ENCODE measurements around the gene CD33.

The CD33 gene

DNA sequence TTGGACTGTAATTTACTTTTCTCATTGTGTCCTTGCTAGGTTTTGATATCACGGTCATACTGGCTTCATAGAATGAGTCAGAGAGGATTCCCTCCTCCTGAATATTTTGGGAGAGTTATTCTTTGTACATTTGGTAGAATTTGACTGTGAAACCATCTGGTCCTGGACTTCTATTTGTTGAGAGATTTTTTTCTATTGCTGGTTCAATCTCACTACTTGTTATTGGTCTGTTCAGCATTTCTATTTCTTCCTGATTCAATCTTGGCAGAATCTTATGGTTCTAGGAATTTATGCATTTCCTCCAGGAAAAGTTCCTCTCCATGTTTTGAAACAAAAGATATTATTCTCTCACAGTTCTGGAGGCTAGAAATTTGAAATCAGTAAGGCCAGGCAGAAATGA, 4.9 kb upstream of the CD33 start:
- Histone ChIP-seq H3K4me3 (no peak overlapping the region), H3K27ac (no peak overlapping the region), H3K36me3 (ENCODE audit: insufficient read depth, low read length) (no peaks in the 10 kb centered on the region), H3K9ac (ENCODE audit: insufficient read length) (no peak overlapping the region), H3K9me3 (ENCODE audit: low read depth, low read length) (no peaks in the 10 kb centered on the region)
- TF ChIP-seq POLR2AphosphoS5 (IDR thresholded peaks at IDR 0.05; ENCODE audit: borderline replicate concordance, low read depth, low read length), result no peak
- TF ChIP-seq EZH2 (IDR thresholded peaks at IDR 0.05), result no peak
- no peak for TF ChIP-seq FOXP2 (optimal IDR thresholded peaks at IDR 0.05; ENCODE audit: control extremely low read depth, extremely low read length, insufficient read depth)
- DNase-seq (ENCODE audit: low read depth, low spot score), result no peak

DNA sequence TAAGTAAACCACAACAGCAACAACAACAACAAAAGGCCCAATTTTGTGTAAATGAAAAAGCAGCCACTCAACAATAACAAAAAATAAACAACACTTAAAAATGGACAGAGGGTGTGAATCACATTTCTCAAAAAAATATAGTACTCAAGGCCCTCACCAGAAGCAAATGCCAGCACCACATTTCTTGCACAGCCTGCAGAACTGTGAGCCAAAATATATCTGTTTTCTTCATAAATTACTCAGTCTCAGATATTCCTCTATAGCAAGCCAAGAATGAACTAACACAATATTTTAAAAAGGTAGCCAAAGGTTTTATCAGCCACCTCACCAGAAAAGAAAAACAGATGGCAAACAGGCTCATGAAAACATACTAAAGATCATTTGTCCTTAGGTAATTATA, 3.9 kb upstream of the CD33 start:
- H3K9me3 ChIP-seq (ENCODE audit: low read depth, low read length), result no peaks in the 10 kb centered on the region
- H3K27ac ChIP-seq, result no peak overlapping the region
- TF ChIP-seq FOXP2 (optimal IDR thresholded peaks at IDR 0.05; ENCODE audit: control extremely low read depth, extremely low read length, insufficient read depth), result no peak
- TF ChIP-seq POLR2AphosphoS5 (IDR thresholded peaks at IDR 0.05; ENCODE audit: borderline replicate concordance, low read depth, low read length), result no peak
- no peak for TF ChIP-seq EZH2 (IDR thresholded peaks at IDR 0.05)

DNA sequence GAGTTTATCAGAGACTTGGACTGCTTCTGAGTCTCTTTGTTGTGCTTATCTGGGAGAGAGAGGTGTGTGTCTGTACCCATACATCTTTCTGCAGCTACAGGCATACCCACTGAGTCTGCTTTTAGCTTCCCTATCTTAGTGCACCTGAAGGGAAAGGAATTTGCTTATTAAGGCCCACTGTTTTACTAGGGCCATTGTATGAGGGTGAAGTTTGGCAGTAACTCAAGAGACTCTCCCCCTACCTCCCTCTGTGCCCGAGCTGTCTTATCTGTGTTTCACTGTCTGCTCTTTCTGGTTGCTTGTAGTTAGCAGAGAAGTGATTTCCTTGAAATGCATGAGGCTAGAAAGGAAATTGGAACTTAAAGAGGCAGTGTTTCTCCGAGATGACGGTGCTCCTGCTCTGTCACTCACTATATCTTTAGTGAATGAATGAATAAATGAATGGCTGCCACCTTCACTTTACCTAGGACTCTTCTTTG, 678 bp upstream of the CD33 start:
- TF ChIP-seq POLR2AphosphoS5 (IDR thresholded peaks at IDR 0.05; ENCODE audit: borderline replicate concordance, low read depth, low read length) (no peak), EZH2 (IDR thresholded peaks at IDR 0.05) (no peak), FOXP2 (optimal IDR thresholded peaks at IDR 0.05; ENCODE audit: control extremely low read depth, extremely low read length, insufficient read depth) (no peak)
- Histone ChIP-seq H3K9ac (ENCODE audit: insufficient read length) (no peak overlapping the region), H3K4me3 (no peak overlapping the region), H3K9me3 (ENCODE audit: low read depth, low read length) (no peaks in the 10 kb centered on the region), H3K36me3 (ENCODE audit: insufficient read depth, low read length) (no peaks in the 10 kb centered on the region), H3K27ac (no peak overlapping the region)
- DNase-seq (ENCODE audit: low read depth, low spot score), result no peak

More for the DNA sequence above, 3.9 kb upstream of the CD33 start:
- H3K9ac ChIP-seq (ENCODE audit: insufficient read length), result no peak overlapping the region
- DNase-seq (ENCODE audit: low read depth, low spot score), result no peak
- no peaks in the 10 kb centered on the region for H3K36me3 ChIP-seq (ENCODE audit: insufficient read depth, low read length)
- no peak overlapping the region for H3K4me3 ChIP-seq

DNA sequence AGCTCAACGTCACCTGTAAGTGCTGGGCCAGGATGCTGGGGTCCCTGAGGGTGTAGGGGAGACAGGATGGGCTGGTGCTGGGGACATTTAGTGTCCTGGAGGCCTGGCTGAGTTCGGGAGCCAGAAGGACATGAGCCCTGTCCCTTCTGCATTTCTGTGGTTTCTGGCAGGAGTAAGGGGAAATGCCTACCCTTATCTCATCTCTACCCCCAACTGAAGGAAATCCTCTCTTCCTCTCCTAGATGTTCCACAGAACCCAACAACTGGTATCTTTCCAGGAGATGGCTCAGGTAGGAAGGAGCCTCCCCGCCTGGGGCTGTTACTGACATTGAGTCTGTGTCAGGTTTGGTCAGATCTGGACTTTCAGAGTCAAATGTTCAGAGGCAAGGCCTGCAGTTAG, 1.2 kb downstream of the CD33 start:
- H3K9ac ChIP-seq (ENCODE audit: insufficient read length), result no peak overlapping the region
- H3K9me3 ChIP-seq (ENCODE audit: low read depth, low read length), result no peaks in the 10 kb centered on the region
- H3K4me3 ChIP-seq, result no peak overlapping the region
- TF ChIP-seq FOXP2 (optimal IDR thresholded peaks at IDR 0.05; ENCODE audit: control extremely low read depth, extremely low read length, insufficient read depth) (no peak), POLR2AphosphoS5 (IDR thresholded peaks at IDR 0.05; ENCODE audit: borderline replicate concordance, low read depth, low read length) (no peak), EZH2 (IDR thresholded peaks at IDR 0.05) (no peak)
- no peaks in the 10 kb centered on the region for H3K36me3 ChIP-seq (ENCODE audit: insufficient read depth, low read length)
- no peak for DNase-seq (ENCODE audit: low read depth, low spot score)
- no peak overlapping the region for H3K27ac ChIP-seq

DNA sequence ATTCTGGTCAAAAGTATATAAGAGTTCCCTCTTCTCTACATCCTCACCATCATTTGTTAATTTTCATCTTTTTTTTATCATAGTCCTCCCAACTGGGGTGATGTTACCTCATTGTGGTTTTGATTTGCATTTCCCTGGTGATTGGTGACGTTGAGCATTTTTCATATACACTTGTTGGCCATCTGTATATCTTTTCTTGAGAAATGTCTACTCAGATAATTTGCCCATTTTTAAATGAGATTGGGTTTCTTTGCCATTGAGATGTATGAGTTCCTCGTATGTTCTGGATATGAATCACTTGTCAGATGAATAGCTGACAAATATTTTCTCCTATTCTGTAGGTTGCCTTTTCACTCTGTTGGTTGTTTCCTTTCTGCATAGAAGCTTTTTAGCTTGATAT, 2.4 kb downstream of the CD33 start:
- Histone ChIP-seq H3K9ac (ENCODE audit: insufficient read length) (no peak overlapping the region), H3K4me3 (no peak overlapping the region), H3K27ac (no peak overlapping the region), H3K9me3 (ENCODE audit: low read depth, low read length) (no peaks in the 10 kb centered on the region), H3K36me3 (ENCODE audit: insufficient read depth, low read length) (no peaks in the 10 kb centered on the region)
- TF ChIP-seq FOXP2 (optimal IDR thresholded peaks at IDR 0.05; ENCODE audit: control extremely low read depth, extremely low read length, insufficient read depth) (no peak), POLR2AphosphoS5 (IDR thresholded peaks at IDR 0.05; ENCODE audit: borderline replicate concordance, low read depth, low read length) (no peak), EZH2 (IDR thresholded peaks at IDR 0.05) (no peak)
- no peak for DNase-seq (ENCODE audit: low read depth, low spot score)

DNA sequence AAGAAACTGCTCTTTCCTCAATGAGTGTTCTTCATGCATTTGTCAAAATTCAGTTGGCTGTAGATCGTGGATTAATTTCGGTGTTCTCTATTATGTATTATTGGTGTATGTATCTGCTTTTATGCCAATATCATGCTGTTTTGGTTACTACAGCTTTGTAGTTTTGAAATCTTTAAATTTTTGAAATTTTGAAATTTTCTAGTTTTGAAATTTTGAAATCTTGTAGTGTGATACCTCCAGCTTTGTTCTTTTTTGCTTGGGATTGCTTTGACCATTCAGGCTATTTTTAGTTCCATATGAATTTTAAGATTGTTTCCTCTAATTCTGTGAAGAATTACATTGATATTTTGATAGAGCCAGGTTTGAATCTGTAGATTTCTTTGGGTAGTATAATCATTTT, 3.1 kb downstream of the CD33 start:
- DNase-seq (ENCODE audit: low read depth, low spot score), result no peak
- Histone ChIP-seq H3K4me3 (no peak overlapping the region), H3K27ac (no peak overlapping the region), H3K9ac (ENCODE audit: insufficient read length) (no peak overlapping the region), H3K9me3 (ENCODE audit: low read depth, low read length) (no peaks in the 10 kb centered on the region), H3K36me3 (ENCODE audit: insufficient read depth, low read length) (no peaks in the 10 kb centered on the region)
- TF ChIP-seq FOXP2 (optimal IDR thresholded peaks at IDR 0.05; ENCODE audit: control extremely low read depth, extremely low read length, insufficient read depth) (no peak), POLR2AphosphoS5 (IDR thresholded peaks at IDR 0.05; ENCODE audit: borderline replicate concordance, low read depth, low read length) (no peak), EZH2 (IDR thresholded peaks at IDR 0.05) (no peak)

DNA sequence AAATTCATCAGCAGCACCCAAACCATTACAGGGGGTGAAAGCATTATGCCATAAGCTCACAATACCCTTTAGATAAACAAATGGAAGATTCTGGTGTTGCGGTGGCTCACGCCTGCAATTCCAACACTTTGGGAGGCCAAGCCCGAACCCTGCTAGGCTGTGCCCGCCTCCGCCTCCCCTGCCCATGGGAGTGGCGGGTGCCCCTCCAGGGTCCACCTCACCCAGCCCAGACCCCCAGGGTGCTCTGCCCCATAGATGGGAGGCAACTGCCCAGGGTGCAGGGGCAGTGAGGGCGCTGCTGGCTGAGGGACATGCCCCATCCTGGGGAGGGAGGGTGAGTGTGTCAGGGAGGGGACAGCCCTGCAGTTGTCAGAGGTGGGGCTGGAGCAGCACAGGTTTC, 16.0 kb downstream of the CD33 start:
- no peaks in the 10 kb centered on the region for H3K9me3 ChIP-seq (ENCODE audit: low read depth, low read length)
- TF ChIP-seq POLR2AphosphoS5 (IDR thresholded peaks at IDR 0.05; ENCODE audit: borderline replicate concordance, low read depth, low read length) (no peak), EZH2 (IDR thresholded peaks at IDR 0.05) (no peak), FOXP2 (optimal IDR thresholded peaks at IDR 0.05; ENCODE audit: control extremely low read depth, extremely low read length, insufficient read depth) (no peak)
- DNase-seq (ENCODE audit: low read depth, low spot score), result no peak

DNA sequence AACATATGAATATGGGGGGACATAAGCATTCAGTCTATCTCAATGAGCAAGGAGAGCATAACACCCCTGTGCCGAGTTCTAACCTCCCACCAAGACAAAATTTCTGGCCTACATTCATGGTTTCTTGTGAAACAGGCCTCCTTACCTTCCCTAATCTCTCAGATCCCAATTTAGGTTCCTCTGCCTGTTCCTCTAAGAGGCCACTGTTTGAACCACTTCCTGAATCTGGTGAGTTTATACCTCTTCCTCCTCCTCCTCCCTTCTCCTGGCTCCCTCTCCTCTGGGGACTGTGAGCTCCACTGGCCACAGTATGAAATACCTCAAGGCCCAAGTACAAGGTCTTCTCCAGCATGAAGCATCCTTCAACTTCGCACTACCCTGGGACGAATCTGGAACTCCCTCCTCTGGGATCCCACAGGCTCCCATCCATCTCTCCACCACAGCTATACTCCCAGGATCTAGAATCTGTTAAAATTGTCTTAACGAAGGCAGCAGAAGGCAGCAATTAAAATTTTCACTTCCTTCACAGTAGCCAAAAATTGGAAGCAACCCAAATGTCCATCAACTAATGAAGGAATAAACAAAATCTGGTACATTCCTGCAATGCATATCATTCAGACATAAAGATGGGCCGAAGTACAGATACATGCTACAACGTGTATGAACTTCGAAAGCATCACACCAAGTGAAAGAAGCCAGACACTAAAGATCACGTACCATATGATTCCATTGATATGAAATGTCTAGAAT, 18.2 kb downstream of the CD33 start:
- DNase-seq (ENCODE audit: low read depth, low spot score), result no peak

More for the DNA sequence above, 16.0 kb downstream of the CD33 start:
- H3K36me3 ChIP-seq (ENCODE audit: insufficient read depth, low read length), result no peaks in the 10 kb centered on the region
- no peak overlapping the region for H3K9ac ChIP-seq (ENCODE audit: insufficient read length)
- H3K27ac ChIP-seq, result no peak overlapping the region
- H3K4me3 ChIP-seq, result no peak overlapping the region

More for the DNA sequence above, 18.2 kb downstream of the CD33 start:
- no peaks in the 10 kb centered on the region for H3K9me3 ChIP-seq (ENCODE audit: low read depth, low read length)
- no peak overlapping the region for H3K27ac ChIP-seq
- H3K36me3 ChIP-seq (ENCODE audit: insufficient read depth, low read length), result no peaks in the 10 kb centered on the region
- no peak overlapping the region for H3K4me3 ChIP-seq
- no peak overlapping the region for H3K9ac ChIP-seq (ENCODE audit: insufficient read length)
- TF ChIP-seq POLR2AphosphoS5 (IDR thresholded peaks at IDR 0.05; ENCODE audit: borderline replicate concordance, low read depth, low read length), result no peak
- no peak for TF ChIP-seq FOXP2 (optimal IDR thresholded peaks at IDR 0.05; ENCODE audit: control extremely low read depth, extremely low read length, insufficient read depth)
- no peak for TF ChIP-seq EZH2 (IDR thresholded peaks at IDR 0.05)

Measured in SK-N-MC (cell line).